GM20000 (cell line): ENCODE results near the gene IGSF5.
"Not testable (repeated sequence)": the region's sequence is repeated elsewhere in the genome, so short reads cannot be mapped to it uniquely, and the experiment has no call there.

Experiments used
- DNase-seq: peaks from one replicate; pipeline ENCODE4 v3.0.0; 2012; ENCODE audit warnings: low spot score
- TF ChIP-seq, protein P1 (sequence below): IDR thresholded peaks from 2 replicates; pipeline ENCODE4 v1.5.1; 2012; ENCODE audit warnings: mild to moderate bottlenecking, control low read depth; ENCODE audit errors: extremely low read depth, missing control alignments

Gene IGSF5

GRCh38 chr21:39738566-39738965, 6.4 kb upstream of the IGSF5 start:
- no peak for DNase-seq
- TF ChIP-seq, protein P1, sequence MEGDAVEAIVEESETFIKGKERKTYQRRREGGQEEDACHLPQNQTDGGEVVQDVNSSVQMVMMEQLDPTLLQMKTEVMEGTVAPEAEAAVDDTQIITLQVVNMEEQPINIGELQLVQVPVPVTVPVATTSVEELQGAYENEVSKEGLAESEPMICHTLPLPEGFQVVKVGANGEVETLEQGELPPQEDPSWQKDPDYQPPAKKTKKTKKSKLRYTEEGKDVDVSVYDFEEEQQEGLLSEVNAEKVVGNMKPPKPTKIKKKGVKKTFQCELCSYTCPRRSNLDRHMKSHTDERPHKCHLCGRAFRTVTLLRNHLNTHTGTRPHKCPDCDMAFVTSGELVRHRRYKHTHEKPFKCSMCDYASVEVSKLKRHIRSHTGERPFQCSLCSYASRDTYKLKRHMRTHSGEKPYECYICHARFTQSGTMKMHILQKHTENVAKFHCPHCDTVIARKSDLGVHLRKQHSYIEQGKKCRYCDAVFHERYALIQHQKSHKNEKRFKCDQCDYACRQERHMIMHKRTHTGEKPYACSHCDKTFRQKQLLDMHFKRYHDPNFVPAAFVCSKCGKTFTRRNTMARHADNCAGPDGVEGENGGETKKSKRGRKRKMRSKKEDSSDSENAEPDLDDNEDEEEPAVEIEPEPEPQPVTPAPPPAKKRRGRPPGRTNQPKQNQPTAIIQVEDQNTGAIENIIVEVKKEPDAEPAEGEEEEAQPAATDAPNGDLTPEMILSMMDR: no peak

GRCh38 chr21:39739531-39739930, 5.5 kb upstream of the IGSF5 start:
- DNase-seq: not testable (repeated sequence)

DNA sequence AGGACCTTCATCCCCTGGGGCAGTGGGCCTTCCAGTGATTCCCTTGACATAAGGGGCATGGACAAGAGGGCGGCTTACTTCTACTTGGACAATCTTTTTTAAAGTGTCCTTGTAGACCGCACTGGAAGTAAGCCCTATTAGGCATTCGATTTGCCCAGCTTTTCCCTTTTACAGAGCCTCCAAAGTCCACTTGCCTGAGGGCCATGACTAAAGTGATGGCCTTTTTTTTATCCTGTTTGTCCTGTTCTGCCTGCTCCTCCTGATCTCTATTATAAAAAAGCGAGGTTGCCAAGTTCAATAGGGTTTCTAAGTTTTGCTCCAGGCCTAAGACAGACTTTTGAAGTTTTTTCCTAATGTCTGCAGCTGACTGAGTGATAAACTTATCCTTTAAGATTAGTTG, 2.4 kb upstream of the IGSF5 start:
- not testable (repeated sequence) for DNase-seq

- not testable (repeated sequence) for DNase-seq
Observed at GRCh38 chr21:39745332-39745731, 349 bp downstream of the IGSF5 start.

GRCh38 chr21:39750670-39751069, 5.7 kb downstream of the IGSF5 start:
- no peak for DNase-seq
- TF ChIP-seq, protein P1: no peak

GRCh38 chr21:39754811-39755210, 9.8 kb downstream of the IGSF5 start:
- TF ChIP-seq, protein P1: no peak
- no peak for DNase-seq

GRCh38 chr21:39756285-39756684, 11.3 kb downstream of the IGSF5 start:
- TF ChIP-seq, protein P1: no peak
- no peak for DNase-seq

- DNase-seq: no peak
- TF ChIP-seq, protein P1: no peak
Observed at GRCh38 chr21:39763272-39763970, 18.4 kb downstream of the IGSF5 start.

GRCh38 chr21:39774227-39774626, 29.2 kb downstream of the IGSF5 start:
- TF ChIP-seq, protein P1: no peak
- DNase-seq: no peak
